ENCODE measurements around the gene SHBG. TPM values are rescaled to one million over a fixed set of nuclear protein-coding genes. Genes with fewer than 3 reads are reported as not detected.

Gene SHBG
- total RNA-seq, 1 experiment from 2014 or later = not detected

- TF ChIP-seq CTCF (IDR thresholded peaks at IDR 0.05 in 2 of 3, conservative IDR thresholded peaks at IDR 0.05 in 1 of 3; ENCODE audit: borderline replicate concordance in 1 of 3, insufficient read depth in 1 of 3, low read depth in 2 of 3, low read length in 2 of 3) (peak; percentile 45 to 63 (median 56); a peak in 5 of 6 replicates), SRF (IDR thresholded peaks at IDR 0.05; ENCODE audit: low read depth) (no peak), RAD21 (IDR thresholded peaks at IDR 0.05; ENCODE audit: low read depth) (peak; percentile 62), ELF1 (IDR thresholded peaks at IDR 0.05; ENCODE audit: borderline replicate concordance, low read depth) (no peak)
- Histone ChIP-seq H3K4me1 (ENCODE audit: control insufficient read depth in 1 of 2, insufficient read depth in 2 of 2, low read length in 2 of 2) (peaks cover 0 to 7% of the 10 kb centered on the region in 2 experiments; a peak in 2 of 4 replicates), H3K27me3 (ENCODE audit: insufficient read depth, low read length) (no peaks in the 10 kb centered on the region), H4K20me1 (ENCODE audit: insufficient read depth) (no peaks in the 10 kb centered on the region), H3K4me2 (ENCODE audit: low read length) (no peak overlapping the region), H3K27ac (ENCODE audit: low read depth, low read length) (no peak overlapping the region), H2AFZ (ENCODE audit: low read depth, low read length, poor library complexity, severe bottlenecking) (no peak overlapping the region), H3K79me2 (ENCODE audit: insufficient read depth, low read length) (no peaks in the 10 kb centered on the region), H3K4me3 (replicated peaks in 1 of 2; ENCODE audit: low read depth in 1 of 2, low read length in 2 of 2) (no peak overlapping the region), H3K9me3 (ENCODE audit: control insufficient read depth in 1 of 2, insufficient read depth in 1 of 2, low read depth in 1 of 2, low read length in 2 of 2) (no peaks in the 10 kb centered on the region), H3K9ac (ENCODE audit: low read length) (no peak overlapping the region), H3K9me2 (ENCODE audit: insufficient read depth) (no peaks in the 10 kb centered on the region), H3K36me3 (ENCODE audit: control insufficient read depth in 1 of 2, insufficient read depth in 2 of 2, low read length in 2 of 2) (no peaks in the 10 kb centered on the region)
- BruUV-seq (replicated peaks) = no TSS peak
- intact Hi-C loops (cut with micrococcal nuclease) = loop anchor here (5.0 kb wide), 1 partner anchor 423 kb away; no protein-coding TSS in a partner anchor
- no peak for DNase-seq (ENCODE audit: low read depth, low spot score)
- ATAC-seq = peak; percentile 52
- CTCF ChIA-PET = interaction anchor here (5.4 kb wide), 1 partner anchor 53 kb away, joined by 54 read pairs; the partner anchor contains the start of genes TP53 and WRAP53
- POLR2A ChIA-PET = no interaction called here
- RAD21 ChIA-PET (ENCODE audit: low non-redundant PET in 1 of 2, low total read pairs in 2 of 2, uncharacterized antibody in 2 of 2, unreplicated experiment in 2 of 2) = no interaction called here
Observed at GRCh38 chr17:7634384-7634783, 4.4 kb downstream of the SHBG start.

- ChIA-PET RAD21 (ENCODE audit: low non-redundant PET in 1 of 2, low total read pairs in 2 of 2, uncharacterized antibody in 2 of 2, unreplicated experiment in 2 of 2) (no interaction called here), CTCF (no interaction called here), POLR2A (interaction anchor here (1.5 kb wide), 1 partner anchor 8 kb away, joined by 4 read pairs; the partner anchor contains the start of gene SAT2)
- no peaks in the 10 kb centered on the region for H3K27me3 ChIP-seq (ENCODE audit: insufficient read depth, low read length)
- no TSS peak for BruUV-seq (replicated peaks)
- H3K4me1 ChIP-seq (ENCODE audit: control insufficient read depth in 1 of 2, insufficient read depth in 2 of 2, low read length in 2 of 2) = peaks cover 0 to 7% of the 10 kb centered on the region in 2 experiments; a peak in 2 of 4 replicates
- ATAC-seq (no peak), DNase-seq (ENCODE audit: low read depth, low spot score) (no peak)
- no peak for TF ChIP-seq CBX3 (IDR thresholded peaks at IDR 0.05; ENCODE audit: low read depth)
- no peak for TF ChIP-seq ZBTB33 (IDR thresholded peaks at IDR 0.05; ENCODE audit: extremely low read depth, insufficient replicate concordance, low read length)
- TF ChIP-seq JUND (IDR thresholded peaks at IDR 0.05) = no peak
- no peak for TF ChIP-seq SP1 (IDR thresholded peaks at IDR 0.05; ENCODE audit: low read depth)
- no peak for TF ChIP-seq TCF7L2 (IDR thresholded peaks at IDR 0.05; ENCODE audit: borderline replicate concordance, extremely low read depth, insufficient read depth, insufficient read length)
- TF ChIP-seq SRF (IDR thresholded peaks at IDR 0.05; ENCODE audit: low read depth) = no peak
- TF ChIP-seq SIN3A (IDR thresholded peaks at IDR 0.05; ENCODE audit: low read depth) = no peak
- no peak for TF ChIP-seq RAD21 (IDR thresholded peaks at IDR 0.05; ENCODE audit: low read depth)
- TF ChIP-seq POLR2A (IDR thresholded peaks at IDR 0.05; ENCODE audit: borderline replicate concordance, extremely low read depth, insufficient read depth, insufficient read length) = no peak
- TF ChIP-seq EGR1 (IDR thresholded peaks at IDR 0.05; ENCODE audit: low read depth) = no peak
- no peak for TF ChIP-seq FOSL1 (IDR thresholded peaks at IDR 0.05; ENCODE audit: low read depth)
- no peak for TF ChIP-seq ZFX (IDR thresholded peaks at IDR 0.05)
- no peaks in the 10 kb centered on the region for H3K9me3 ChIP-seq (ENCODE audit: control insufficient read depth in 1 of 2, insufficient read depth in 1 of 2, low read depth in 1 of 2, low read length in 2 of 2)
- intact Hi-C loops (cut with micrococcal nuclease) = no loop called here
- no peak overlapping the region for H3K4me3 ChIP-seq (replicated peaks in 1 of 2; ENCODE audit: low read depth in 1 of 2, low read length in 2 of 2)
- H3K4me2 ChIP-seq (ENCODE audit: low read length) = no peak overlapping the region
- H3K79me2 ChIP-seq (ENCODE audit: insufficient read depth, low read length) = no peaks in the 10 kb centered on the region
- no peak overlapping the region for H3K27ac ChIP-seq (ENCODE audit: low read depth, low read length)
- H3K9ac ChIP-seq (ENCODE audit: low read length) = no peak overlapping the region
- no peaks in the 10 kb centered on the region for H4K20me1 ChIP-seq (ENCODE audit: insufficient read depth)
- no peaks in the 10 kb centered on the region for H3K36me3 ChIP-seq (ENCODE audit: control insufficient read depth in 1 of 2, insufficient read depth in 2 of 2, low read length in 2 of 2)
- no peak overlapping the region for H2AFZ ChIP-seq (ENCODE audit: low read depth, low read length, poor library complexity, severe bottlenecking)
- H3K9me2 ChIP-seq (ENCODE audit: insufficient read depth) = no peaks in the 10 kb centered on the region
Observed at GRCh38 chr17:7636163-7636562, 6.2 kb downstream of the SHBG start.
